Stimulated activated CD8-positive, alpha-beta memory T cell treated with anti-CD3 and anti-CD28 coated beads, Interleukin-7, amount 100 ng/mL, for 24 hours (primary cell): ENCODE measurements around the gene OR52K1.
"Not testable (repeated sequence)": the region's sequence is repeated elsewhere in the genome, so short reads cannot be mapped to it uniquely, and the experiment has no call there.

Experiments
- DNase-seq: peaks from one replicate; pipeline ENCODE4 v3.0.0-alpha.2; 2020; ENCODE audit warnings: low read depth

OR52K1 gene

DNA sequence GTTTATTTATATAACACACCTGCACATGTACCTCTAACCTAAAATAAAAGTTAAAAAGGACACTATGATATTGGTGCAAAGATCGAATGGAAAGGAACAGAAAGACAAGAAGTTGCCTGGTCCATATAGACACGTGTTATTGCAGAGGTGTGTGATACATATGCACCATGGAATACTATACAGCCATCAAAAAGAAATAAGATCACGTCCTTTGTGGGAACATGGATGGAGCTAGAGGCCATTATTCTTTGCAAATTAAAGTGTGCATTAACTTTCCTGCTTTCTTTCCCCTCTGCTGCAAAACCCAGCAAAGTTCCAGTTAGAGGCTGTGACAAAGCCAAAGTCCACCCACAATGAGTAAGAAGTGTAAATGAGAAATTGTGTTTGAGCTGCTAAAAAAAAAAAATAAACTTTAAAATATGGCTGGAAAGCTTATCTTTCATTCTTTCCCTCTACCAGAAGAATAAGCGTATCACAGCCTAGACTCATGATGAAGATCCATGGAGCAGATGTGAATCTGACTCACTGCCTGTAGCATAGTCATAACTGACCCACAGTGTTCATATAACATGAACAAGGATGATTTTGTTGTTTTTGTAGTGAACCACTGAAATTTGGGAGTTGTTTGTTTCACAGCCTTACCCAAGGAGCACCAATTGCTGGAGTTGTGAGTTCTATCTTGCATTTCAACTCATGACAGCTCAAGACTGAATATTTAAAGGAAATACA is 9.6 kb downstream of the OR52K1 start:
- DNase-seq: no peak

DNA sequence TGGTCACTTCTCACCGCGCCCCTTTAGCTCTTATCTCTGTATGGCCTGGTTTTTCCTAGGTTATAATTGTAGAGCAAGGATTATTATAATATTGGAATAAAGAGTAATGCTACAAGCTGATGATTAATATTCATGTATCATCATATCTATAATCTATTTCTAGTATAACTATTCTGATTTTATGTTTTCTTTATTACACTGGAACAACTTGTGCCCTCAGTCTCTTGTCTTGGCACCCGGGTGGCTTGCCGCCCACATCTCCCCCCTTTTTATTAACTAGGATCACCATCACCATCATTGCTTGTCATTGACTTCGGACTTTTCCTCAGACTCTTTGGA is 11.0 kb downstream of the OR52K1 start:
- DNase-seq: no peak

DNA sequence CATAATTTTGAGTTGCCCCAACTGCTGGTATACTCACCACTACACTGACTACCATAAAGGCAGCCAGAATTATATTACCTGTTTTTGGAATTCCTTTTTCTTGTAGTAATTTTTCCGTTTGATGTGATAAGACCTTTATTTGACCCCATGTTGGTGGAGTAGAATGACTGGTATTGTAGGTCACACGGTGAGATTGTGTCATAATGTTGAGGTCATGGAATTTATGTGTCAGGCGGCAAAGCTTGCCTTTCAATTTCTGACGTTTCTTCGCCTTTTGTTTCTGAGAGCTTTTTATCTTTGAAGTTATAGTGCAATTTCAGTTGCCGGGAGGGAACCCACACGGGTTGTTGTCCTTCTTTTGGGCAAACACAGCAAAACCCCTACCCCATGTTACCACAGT is 13.0 kb downstream of the OR52K1 start:
- DNase-seq: no peak

DNA sequence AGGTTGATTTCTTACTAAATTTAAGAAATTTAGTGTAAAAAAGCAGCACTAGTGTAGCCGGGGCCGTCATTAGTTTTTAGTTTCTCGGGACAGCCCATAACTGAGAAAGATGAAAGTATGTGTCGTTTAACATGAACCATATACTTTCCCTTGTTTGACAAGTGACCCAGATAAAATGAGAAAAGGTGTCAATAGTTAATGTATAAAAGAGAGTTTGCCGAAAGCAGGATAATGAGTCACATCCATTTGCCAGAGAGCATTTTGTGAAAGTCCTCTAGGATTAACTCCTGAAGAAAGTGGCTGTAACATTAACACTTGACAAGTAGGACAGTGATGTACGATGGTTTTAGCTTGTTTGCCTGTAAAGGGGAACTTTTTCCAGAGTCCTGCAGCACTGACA is 13.5 kb downstream of the OR52K1 start:
- no peak for DNase-seq

DNA sequence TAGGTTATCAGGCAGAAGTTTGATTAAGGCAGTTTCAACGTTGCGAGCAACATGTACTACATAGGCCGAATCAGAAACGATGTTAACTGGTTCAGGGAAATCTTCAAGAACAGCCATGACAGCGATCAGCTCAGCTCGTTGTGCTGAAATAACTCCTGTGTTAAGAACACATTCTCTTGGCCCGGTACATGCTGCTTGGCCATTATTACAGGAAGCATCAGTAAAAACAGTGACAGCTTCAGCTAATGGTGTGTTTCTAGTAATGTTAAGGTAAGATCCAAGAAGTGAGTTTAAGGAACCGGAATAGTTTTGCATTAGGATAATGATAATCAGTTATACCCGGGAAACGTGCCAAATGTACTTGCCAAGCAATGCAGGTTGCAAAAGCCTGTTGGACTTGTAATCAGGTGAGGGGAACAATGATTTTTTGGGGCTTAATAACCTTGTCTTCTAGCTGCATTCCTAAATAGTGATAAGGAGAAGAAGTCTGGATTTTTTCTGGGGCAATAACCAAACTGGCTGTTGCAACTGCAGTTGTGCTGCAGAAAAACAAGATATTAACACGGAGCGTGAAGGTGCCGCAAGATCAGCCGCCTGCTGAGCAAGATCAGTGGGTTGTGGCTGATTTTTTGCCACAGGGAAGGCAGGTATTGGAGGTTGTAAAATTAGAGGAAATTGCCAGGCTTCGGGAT is 14.3 kb downstream of the OR52K1 start:
- DNase-seq: no peak

DNA sequence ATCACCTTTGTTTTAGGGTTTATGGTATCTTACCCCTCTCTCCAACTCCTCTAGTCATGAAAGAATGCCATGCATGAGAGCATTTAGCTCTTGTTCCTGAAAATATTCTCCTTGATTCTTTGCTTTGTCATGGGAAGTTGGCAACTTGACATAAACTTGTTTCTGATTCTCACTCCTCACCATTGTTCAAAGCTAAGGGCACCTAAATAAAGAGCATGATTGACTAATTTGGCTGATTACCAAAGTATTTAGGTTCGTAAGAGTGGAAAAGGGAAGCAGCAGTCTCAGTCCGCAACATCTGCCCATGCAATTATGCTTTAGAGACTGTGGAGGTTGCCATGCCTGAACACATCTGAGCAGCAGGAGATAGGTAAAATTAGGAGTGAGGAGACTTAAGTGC is 26.4 kb downstream of the OR52K1 start:
- DNase-seq: no peak

DNA sequence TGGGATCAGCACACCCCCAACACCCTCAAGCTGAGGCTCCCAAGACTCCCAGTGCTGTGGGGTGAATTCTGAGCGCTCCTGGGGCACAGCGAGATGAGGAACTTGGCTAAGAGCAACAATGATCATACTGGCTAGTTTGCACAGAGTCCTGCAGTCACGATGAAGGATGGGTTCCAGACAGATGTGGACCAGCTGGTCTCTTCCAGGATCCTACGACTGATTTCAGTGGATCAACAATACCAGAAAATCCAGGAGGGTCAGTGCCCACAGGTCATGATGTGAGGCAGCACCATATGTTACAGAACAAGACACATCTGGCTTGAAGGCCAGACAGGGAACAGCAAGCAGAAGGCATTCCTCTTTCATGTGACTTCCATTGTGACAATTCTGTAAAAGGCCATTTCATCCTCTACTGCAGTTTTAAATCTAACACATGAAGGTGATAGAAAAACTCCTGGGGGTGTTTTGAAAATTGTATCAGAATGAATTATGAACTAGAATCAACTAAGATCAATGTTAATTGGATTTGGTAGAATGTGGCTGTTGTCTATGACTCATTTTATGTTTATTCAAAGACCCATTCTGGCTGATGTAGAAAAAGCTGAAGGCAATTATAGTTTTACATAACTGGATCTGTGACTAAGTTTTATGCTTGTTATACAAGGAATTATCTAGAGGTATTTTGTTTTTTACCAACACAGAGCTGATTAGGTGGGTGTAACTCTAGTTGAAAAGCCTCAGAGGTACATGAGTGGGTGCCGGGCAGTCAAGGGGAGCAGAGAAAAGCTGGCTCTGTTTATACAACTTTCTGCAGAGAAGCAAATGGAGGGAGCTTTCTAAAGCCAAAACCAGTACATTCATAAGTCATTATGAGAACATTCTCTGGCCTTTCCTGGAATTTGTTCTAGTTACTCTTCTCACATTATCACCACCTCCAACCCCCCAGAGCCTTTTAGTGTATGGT is 29.1 kb downstream of the OR52K1 start:
- DNase-seq: no peak

DNA sequence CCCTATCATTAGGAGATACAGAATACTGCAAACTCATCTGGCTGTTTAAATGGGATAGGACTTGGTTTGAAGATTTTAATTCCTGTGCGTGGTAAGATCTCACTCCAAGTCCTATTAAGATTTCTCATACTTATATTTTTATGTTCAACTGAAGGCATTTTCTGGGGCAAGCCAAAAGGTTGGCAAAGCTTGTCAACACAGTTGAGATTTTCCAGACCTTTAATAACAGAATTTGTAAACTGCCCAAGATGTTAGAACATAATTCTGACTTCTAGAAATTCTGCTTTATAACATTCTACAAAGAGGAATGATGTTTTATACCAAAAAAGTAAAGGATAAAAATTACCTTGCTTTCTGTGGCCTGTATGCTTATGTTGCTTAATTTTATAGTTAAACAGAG is 31.8 kb downstream of the OR52K1 start:
- DNase-seq: no peak

DNA sequence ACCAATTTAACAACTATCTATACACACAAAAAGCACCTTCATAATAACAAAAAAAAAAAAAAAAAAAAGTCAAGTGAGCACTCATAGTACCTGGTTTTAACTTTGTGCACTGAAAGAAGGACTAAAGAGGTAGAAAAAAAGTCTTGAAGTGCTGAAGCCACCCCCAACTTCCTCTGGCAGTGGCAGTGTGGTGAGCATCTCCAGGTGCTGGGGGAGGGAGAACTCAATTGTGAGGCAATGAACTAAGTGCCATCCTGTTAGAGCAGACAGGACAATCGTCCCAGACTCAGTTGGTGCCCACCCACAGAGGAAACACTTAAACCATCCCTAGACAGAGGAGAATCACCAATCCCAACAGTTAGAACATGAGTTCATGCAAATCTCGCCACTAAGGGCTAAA is 39.9 kb downstream of the OR52K1 start:
- DNase-seq: no peak

DNA sequence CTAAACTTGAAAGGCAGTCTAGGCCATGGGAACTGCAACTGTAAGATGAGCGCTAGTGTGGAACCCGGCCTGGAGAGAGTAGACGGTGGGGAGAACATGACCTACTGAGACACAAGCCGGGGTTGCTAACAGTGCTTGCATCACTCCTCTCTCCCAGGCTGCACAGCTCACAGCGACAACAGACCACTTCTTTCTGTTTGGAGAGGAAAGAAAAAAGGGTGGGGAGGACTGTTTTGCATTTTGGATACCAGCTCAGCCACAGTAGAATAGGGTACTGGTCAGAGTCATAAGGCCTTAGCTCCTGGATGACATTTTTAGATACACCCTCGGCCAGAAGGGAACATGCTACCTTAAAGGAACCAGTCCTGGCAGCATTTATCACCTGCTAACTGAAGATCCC is 40.3 kb downstream of the OR52K1 start:
- DNase-seq: no peak

DNA sequence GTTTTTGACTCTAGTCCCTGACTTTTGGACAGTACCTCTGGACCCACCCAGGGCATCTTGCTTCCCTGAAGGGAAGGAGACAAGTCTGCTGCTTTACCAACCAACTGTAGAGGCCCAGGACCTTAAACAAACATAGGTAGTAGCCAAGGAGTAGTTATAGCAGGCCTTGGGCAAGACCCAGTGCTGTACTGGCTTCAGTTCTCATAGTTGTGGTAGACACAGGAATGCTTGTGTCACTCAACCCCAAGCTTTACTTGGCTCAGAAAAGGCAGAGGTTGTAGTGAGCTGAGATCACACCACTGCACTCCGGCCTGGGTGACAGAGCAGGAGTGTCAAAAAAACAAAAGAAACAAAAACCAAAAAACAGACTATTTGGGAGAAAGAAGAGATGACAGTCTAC is 41.2 kb downstream of the OR52K1 start:
- DNase-seq: no peak

DNA sequence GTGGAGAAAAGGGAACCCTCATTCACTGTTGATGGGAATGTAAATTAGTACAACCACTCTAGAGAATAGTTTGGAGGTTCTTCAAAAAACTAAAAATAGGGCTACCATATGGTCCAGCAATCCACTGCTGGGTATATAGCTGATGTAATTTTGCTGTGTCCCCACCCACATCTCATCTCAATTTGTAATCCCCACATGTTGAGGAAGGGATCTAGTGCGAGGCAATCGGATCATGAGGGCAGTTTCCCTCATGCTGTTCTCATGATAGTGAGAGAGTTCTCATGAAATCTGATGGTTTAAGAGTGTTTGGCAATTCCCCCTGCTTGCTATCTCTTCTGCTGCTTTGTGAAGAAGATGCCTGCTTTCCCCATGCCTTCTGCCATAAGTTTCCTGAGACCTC is 45.5 kb downstream of the OR52K1 start:
- DNase-seq: no peak

DNA sequence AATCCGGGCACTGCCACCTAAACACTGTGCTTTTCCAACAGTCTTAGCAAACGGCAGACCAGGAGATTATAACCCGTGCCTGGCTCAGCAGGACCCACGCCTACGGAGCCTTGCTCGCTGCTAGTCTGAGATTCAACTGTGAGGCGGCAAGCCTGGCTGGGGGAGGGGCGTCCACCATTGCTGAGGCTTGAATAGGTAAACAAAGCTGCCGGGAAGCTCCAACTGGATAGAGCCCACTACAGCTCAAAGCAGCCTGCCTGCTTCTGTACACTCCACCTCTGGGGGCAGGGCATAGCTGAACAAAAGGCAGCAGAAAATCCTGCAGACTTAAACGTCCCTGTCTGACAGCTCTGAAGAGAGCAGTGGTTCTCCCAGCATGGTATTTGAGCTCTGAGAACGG is 49.2 kb downstream of the OR52K1 start:
- not testable (repeated sequence) for DNase-seq

DNA sequence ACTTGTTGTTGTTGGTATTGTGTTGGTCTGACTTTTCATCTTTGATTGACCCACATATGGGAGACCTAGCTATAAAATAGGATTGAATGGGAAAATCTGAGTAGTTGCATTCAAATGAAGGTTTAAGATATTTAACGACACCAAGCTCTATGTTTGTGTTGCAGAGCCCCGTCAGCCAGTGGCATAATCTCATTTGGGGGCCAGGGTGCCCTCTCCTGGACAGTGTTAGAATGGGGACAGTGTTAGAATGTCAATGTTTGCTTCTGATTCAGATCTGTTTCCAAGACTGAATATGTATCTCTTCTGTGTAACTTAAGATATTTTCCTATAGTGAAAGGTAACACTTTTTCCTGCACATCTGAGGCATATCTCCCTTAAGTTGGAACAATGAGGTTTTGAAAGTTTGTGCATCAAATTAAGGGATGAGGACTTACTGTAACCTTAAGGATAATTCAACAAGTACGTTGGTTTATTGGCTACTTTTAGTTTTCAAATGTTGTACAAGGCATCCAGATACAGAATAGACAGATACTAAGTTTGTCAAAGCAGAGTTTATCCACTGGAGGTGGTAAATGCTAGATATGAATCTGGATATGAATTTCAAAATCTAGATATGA is 57.3 kb downstream of the OR52K1 start:
- DNase-seq: peak; percentile 11

DNA sequence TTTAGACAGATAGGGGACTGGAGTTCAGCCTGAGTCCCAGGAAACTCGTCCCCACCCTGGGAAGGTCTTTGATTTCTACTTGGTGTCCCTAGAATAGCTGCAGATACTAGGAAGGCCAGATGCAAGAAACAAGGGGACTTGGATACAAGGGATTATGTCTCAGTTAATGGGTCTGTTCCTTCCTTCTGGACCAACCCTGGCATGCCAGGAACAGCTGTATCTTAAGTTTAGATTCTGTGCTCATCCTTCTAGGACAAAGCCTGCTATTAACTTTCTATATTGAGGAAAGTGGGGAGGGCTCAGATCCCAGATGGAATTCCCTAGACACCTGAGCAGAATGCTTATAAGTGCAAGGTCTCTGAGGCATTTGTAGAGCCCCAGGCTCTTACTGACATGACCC is 58.6 kb downstream of the OR52K1 start:
- DNase-seq: no peak
